Endodermal cell (in vitro differentiated cells): Measurements from ENCODE around the gene VAV2. TPM values are rescaled to one million over a fixed set of nuclear protein-coding genes. Genes with fewer than 3 reads are reported as not detected.
A peak's percentile ranks its signal among the peaks of the same experiment; 100 is the strongest.

Experiments
- DNase-seq: peaks from one replicate; pipeline ENCODE4 v3.0.0-alpha.2; 2017
- H3K27ac ChIP-seq: 2 replicates; pipeline ENCODE4 v1.5.1; 2013; ENCODE audit warnings: mild to moderate bottlenecking, low read depth, low read length, moderate library complexity
- H3K27me3 ChIP-seq: 2 replicates; pipeline ENCODE4 v1.6.1; 2013; ENCODE audit warnings: mild to moderate bottlenecking, low read length, moderate library complexity; ENCODE audit not compliant: insufficient read depth, control insufficient read depth, poor library complexity, severe bottlenecking
- H3K36me3 ChIP-seq: 2 replicates; pipeline ENCODE4 v1.7.0; 2013; ENCODE audit warnings: mild to moderate bottlenecking, low read length, moderate library complexity; ENCODE audit not compliant: control insufficient read depth, insufficient read depth
- H3K4me1 ChIP-seq: one replicate; pipeline ENCODE4 v1.7.0; 2013; ENCODE audit warnings: low read length; ENCODE audit not compliant: control insufficient read depth, insufficient read depth
- H3K4me3 ChIP-seq: 2 replicates; pipeline ENCODE4 v1.5.1; 2013; ENCODE audit warnings: mild to moderate bottlenecking, low read length, moderate library complexity
- H3K9ac ChIP-seq: 2 replicates; pipeline ENCODE4 v1.6.1; 2013; ENCODE audit warnings: mild to moderate bottlenecking, low read length, moderate library complexity; ENCODE audit not compliant: poor library complexity, severe bottlenecking; ENCODE audit errors: extremely low read depth
- H3K9me3 ChIP-seq: 2 replicates; pipeline ENCODE4 v1.6.1; 2013; ENCODE audit warnings: mild to moderate bottlenecking, low read length, moderate library complexity; ENCODE audit not compliant: control insufficient read depth
- H3K27ac Mint-ChIP-seq: 2 replicates; pipeline ENCODE4 v1.8.0; 2020; ENCODE audit warnings: mixed read lengths
- H3K27me3 Mint-ChIP-seq: 2 replicates; pipeline ENCODE4 v1.8.0; 2021; ENCODE audit warnings: mild to moderate bottlenecking, mixed read lengths; ENCODE audit not compliant: insufficient read depth
- H3K36me3 Mint-ChIP-seq: 2 replicates; pipeline ENCODE4 v1.8.0; 2020; ENCODE audit warnings: low read depth, mixed read lengths
- H3K4me1 Mint-ChIP-seq: 2 replicates; pipeline ENCODE4 v1.8.0; 2020; ENCODE audit warnings: mixed read lengths
- H3K4me3 Mint-ChIP-seq: 2 replicates; pipeline ENCODE4 v1.8.0; 2020; ENCODE audit warnings: mild to moderate bottlenecking, moderate library complexity, mixed read lengths
- H3K9me3 Mint-ChIP-seq: 2 replicates; pipeline ENCODE4 v1.8.0; 2020; ENCODE audit warnings: mild to moderate bottlenecking, mixed read lengths
- CTCF ChIP-seq: fragments of 200-600 bp; sonication (generic); conservative IDR thresholded peaks from 2 replicates; pipeline ENCODE4 v1.5.0; 2021; ENCODE audit warnings: antibody characterized with exemption, mild to moderate bottlenecking
- WGBS, 2 experiments: methylation state at CpG; one replicate each; pipeline versions ENCODE4 v1.1.5 to v1.1.7; 2013; ENCODE audit warnings: missing lambda C conversion rate in 2 of 2, mixed read lengths in 1 of 2; ENCODE audit not compliant: insufficient coverage in 1 of 2, insufficient read length in 1 of 2; 5-methylcytosine and 5-hydroxymethylcytosine counted together
- total RNA-seq, 2 donors: library from RNA; stranded (reverse); fragmentation: NEBNext Ultra II Directional in 1 of 2; extraction: Animal tissue kit (Norgen Biotek cat#: 25700) in 1 of 2; gene quantifications; 2 replicates in 1 of 2; 3 replicates in 1 of 2; pipeline ENCODE4 v1.2.1, GENCODE V29; 2021

Gene VAV2
- total RNA-seq, 2 donors from 2014 or later: 29.8 to 35.9 TPM

GRCh38 chr9:133806623-133807010, 185.5 kb downstream of the VAV2 start:
- Mint-ChIP-seq H3K36me3 (peaks cover 4% of the 10 kb centered on the region), H3K4me3 (no peak overlapping the region), H3K9me3 (no peaks in the 10 kb centered on the region), H3K27ac (peak overlapping the region; percentile 48), H3K27me3 (no peaks in the 10 kb centered on the region), H3K4me1 (no peaks in the 10 kb centered on the region)
- TF ChIP-seq CTCF: no peak
- Histone ChIP-seq H3K4me1 (no peaks in the 10 kb centered on the region), H3K4me3 (no peak overlapping the region), H3K27ac (no peak overlapping the region), H3K9ac (no peak overlapping the region), H3K36me3 (no peaks in the 10 kb centered on the region), H3K9me3 (no peaks in the 10 kb centered on the region), H3K27me3 (no peaks in the 10 kb centered on the region)
- WGBS, 2 experiments: 94 to 98% methylated on average over 13 to 17 of the region's 17 CpGs
- no peak for DNase-seq

- TF ChIP-seq CTCF: no peak
- Histone ChIP-seq H3K9ac (no peak overlapping the region), H3K4me3 (no peak overlapping the region), H3K27me3 (no peaks in the 10 kb centered on the region), H3K9me3 (no peaks in the 10 kb centered on the region), H3K36me3 (no peaks in the 10 kb centered on the region), H3K27ac (no peak overlapping the region), H3K4me1 (no peaks in the 10 kb centered on the region)
- no peaks in the 10 kb centered on the region for H3K4me1 Mint-ChIP-seq
- no peaks in the 10 kb centered on the region for H3K9me3 Mint-ChIP-seq
- no peaks in the 10 kb centered on the region for H3K27me3 Mint-ChIP-seq
- no peak for DNase-seq
- WGBS, 2 experiments: 94 to 95% methylated on average over 18 to 32 of the region's 32 CpGs
- peaks cover 6% of the 10 kb centered on the region for H3K36me3 Mint-ChIP-seq
- no peak overlapping the region for H3K4me3 Mint-ChIP-seq
- H3K27ac Mint-ChIP-seq: no peak overlapping the region
Observed at GRCh38 chr9:133805876-133806622, 186.1 kb downstream of the VAV2 start.

- Histone ChIP-seq H3K36me3 (no peaks in the 10 kb centered on the region), H3K4me1 (no peaks in the 10 kb centered on the region), H3K9me3 (no peaks in the 10 kb centered on the region), H3K4me3 (no peak overlapping the region), H3K27ac (no peak overlapping the region), H3K9ac (no peak overlapping the region), H3K27me3 (no peaks in the 10 kb centered on the region)
- Mint-ChIP-seq H3K27ac (no peak overlapping the region), H3K36me3 (peaks cover 6% of the 10 kb centered on the region), H3K27me3 (no peaks in the 10 kb centered on the region), H3K9me3 (no peaks in the 10 kb centered on the region), H3K4me3 (no peak overlapping the region), H3K4me1 (no peaks in the 10 kb centered on the region)
- DNase-seq: no peak
- WGBS, 2 experiments: 90 to 97% methylated on average over 10 to 17 of the region's 17 CpGs
- no peak for TF ChIP-seq CTCF
Observed at GRCh38 chr9:133804199-133804598, 187.9 kb downstream of the VAV2 start.
